NCI-H345 treated with DMSO at 0.1 percent for 48 hours (cell line): ENCODE results near the gene MCFD2.

ENCODE experiments used
- DNase-seq: peaks from one replicate; lab custom pipeline; 2025; ENCODE audit not compliant: unreplicated experiment; lab: John Stamatoyannopoulos, UW

MCFD2 gene

GRCh38 chr2:46852598-46852997 is 63.0 kb downstream of the MCFD2 start:
- no peak for DNase-seq

- no peak for DNase-seq
Observed at GRCh38 chr2:46852124-46852523, 63.5 kb downstream of the MCFD2 start.
